Keratinocyte (primary cell): ENCODE data around the gene PHF23. TPM values are rescaled to one million over a fixed set of nuclear protein-coding genes. Genes with fewer than 3 reads are reported as not detected.
A peak's percentile ranks its signal among the peaks of the same experiment; 100 is the strongest.

Experiments used
- DNase-seq: peaks from one replicate; pipeline ENCODE4 v3.0.0-alpha.2; 2011; ENCODE audit warnings: low read depth, missing footprints, low spot score
- FAIRE-seq: peaks from 2 replicates; lab custom pipeline; 2011; peaks lifted over from hg19 to GRCh38; lab: Jason Lieb, UNC
- H2AFZ ChIP-seq: 2 replicates; pipeline ENCODE4 v1.6.0; 2012; ENCODE audit warnings: low read length, control low read depth, inconsistent platforms; ENCODE audit not compliant: control insufficient read depth
- H3K27ac ChIP-seq: 2 replicates; pipeline ENCODE4 v1.5.1; 2011; ENCODE audit warnings: low read length; ENCODE audit not compliant: control insufficient read depth, insufficient read depth
- H3K27me3 ChIP-seq: 3 replicates; pipeline ENCODE4 v1.6.0; 2011; ENCODE audit warnings: low read length; ENCODE audit not compliant: control insufficient read depth, insufficient read depth; ENCODE audit errors: extremely low read depth
- H3K36me3 ChIP-seq, 2 experiments: 2 replicates in 1 of 2; 3 replicates in 1 of 2; pipeline ENCODE4 v1.5.1; 2011; ENCODE audit warnings: low read length in 2 of 2, mild to moderate bottlenecking in 1 of 2; ENCODE audit not compliant: control insufficient read depth in 2 of 2, insufficient read depth in 2 of 2; ENCODE audit errors: extremely low read depth in 1 of 2
- H3K4me1 ChIP-seq: 3 replicates; pipeline ENCODE4 v1.5.1; 2011; ENCODE audit warnings: low read length; ENCODE audit not compliant: control insufficient read depth, insufficient read depth; ENCODE audit errors: extremely low read depth
- H3K4me2 ChIP-seq: 3 replicates; pipeline ENCODE4 v1.6.0; 2011; ENCODE audit warnings: low read depth, low read length; ENCODE audit not compliant: control insufficient read depth, insufficient read depth; ENCODE audit errors: extremely low read depth
- H3K4me3 ChIP-seq, 3 experiments: fragments of 200-600 bp in 1 of 3; sonication (generic) in 1 of 3; 2 replicates in 2 of 3; 3 replicates in 1 of 3; pipeline ENCODE4 v1.5.1; 2011 to 2016; ENCODE audit warnings: low read length in 3 of 3, mild to moderate bottlenecking in 3 of 3, control low read depth in 2 of 3, inconsistent platforms in 1 of 3, low read depth in 1 of 3, mixed read lengths in 1 of 3, mixed run types in 1 of 3, moderate library complexity in 1 of 3; ENCODE audit not compliant: control insufficient read depth in 2 of 3, insufficient read depth in 2 of 3; ENCODE audit errors: extremely low read depth in 1 of 3
- H3K79me2 ChIP-seq: 2 replicates; pipeline ENCODE4 v1.6.0; 2012; ENCODE audit warnings: low read length; ENCODE audit not compliant: control insufficient read depth, insufficient read depth
- H3K9ac ChIP-seq: 3 replicates; pipeline ENCODE4 v1.6.0; 2011; ENCODE audit warnings: low read length; ENCODE audit not compliant: control insufficient read depth, insufficient read depth; ENCODE audit errors: extremely low read depth
- H3K9me1 ChIP-seq: 3 replicates; pipeline ENCODE4 v1.6.0; 2011; ENCODE audit warnings: low read length; ENCODE audit not compliant: control insufficient read depth, insufficient read depth; ENCODE audit errors: extremely low read depth
- H3K9me3 ChIP-seq: 2 replicates; pipeline ENCODE4 v1.5.1; 2012; ENCODE audit warnings: low read depth, low read length; ENCODE audit not compliant: control insufficient read depth
- H4K20me1 ChIP-seq: 3 replicates; pipeline ENCODE4 v1.6.0; 2011; ENCODE audit warnings: low read length; ENCODE audit not compliant: control insufficient read depth, insufficient read depth; ENCODE audit errors: extremely low read depth
- EZH2 ChIP-seq: IDR thresholded peaks from one replicate; pipeline ENCODE4 v1.6.1; 2012; ENCODE audit warnings: inconsistent platforms, mild to moderate bottlenecking, low read length, moderate library complexity
- dilution Hi-C: fragments of 300-500 bp; cut with MboI; formaldehyde crosslinking; loops from one replicate; pipeline ENCODE4 v1.7.0; 2020; ENCODE audit warnings: low sequenced_read_pairs; ENCODE audit not compliant: extremely low pct_ligation_motif_present
- polyA plus RNA-seq, 5 experiments: library from polyadenylated mRNA; depleted of rRNA in 3 of 5; stranded (reverse) in 3 of 5; stranded (forward) in 1 of 5; unstranded in 1 of 5; fragments of >200 nt; gene quantifications; 1 replicate in 1 of 5; 2 replicates in 3 of 5; 3 replicates in 1 of 5; pipeline versions ENCODE4 v1.2.1 to v1.2.3, GENCODE V29; 2011 to 2012; ENCODE audit warnings: missing spikeins in 2 of 5, low read depth in 1 of 5, low replicate concordance in 1 of 5
- TF ChIP-seq, protein P1 (sequence below), 3 experiments: IDR thresholded peaks in 1 of 3; conservative IDR thresholded peaks in 1 of 3; optimal IDR thresholded peaks in 1 of 3; 2 replicates in 2 of 3; 3 replicates in 1 of 3; pipeline versions ENCODE3 to v1.5.1; 2011; ENCODE audit warnings: low read length in 3 of 3, mild to moderate bottlenecking in 3 of 3, moderate library complexity in 2 of 3, control low read depth in 1 of 3, inconsistent platforms in 1 of 3; ENCODE audit not compliant: insufficient read depth in 2 of 3; ENCODE audit errors: extremely low read depth in 1 of 3

Gene PHF23
- polyA plus RNA-seq, 1 donor (not counting 4 experiments of a cell fraction or from before 2014, with no cell fraction given) = 52.8 TPM

GRCh38 chr17:7228920-7229319 is 10.3 kb downstream of the PHF23 start:
- H3K4me1 ChIP-seq = peaks cover 28% of the 10 kb centered on the region
- no peak overlapping the region for H3K4me3 ChIP-seq
- H3K79me2 ChIP-seq = peaks cover 37% of the 10 kb centered on the region
- H4K20me1 ChIP-seq = peaks cover 3% of the 10 kb centered on the region
- H3K9me1 ChIP-seq = peaks cover 2% of the 10 kb centered on the region
- TF ChIP-seq EZH2 = no peak
- TF ChIP-seq, protein P1, sequence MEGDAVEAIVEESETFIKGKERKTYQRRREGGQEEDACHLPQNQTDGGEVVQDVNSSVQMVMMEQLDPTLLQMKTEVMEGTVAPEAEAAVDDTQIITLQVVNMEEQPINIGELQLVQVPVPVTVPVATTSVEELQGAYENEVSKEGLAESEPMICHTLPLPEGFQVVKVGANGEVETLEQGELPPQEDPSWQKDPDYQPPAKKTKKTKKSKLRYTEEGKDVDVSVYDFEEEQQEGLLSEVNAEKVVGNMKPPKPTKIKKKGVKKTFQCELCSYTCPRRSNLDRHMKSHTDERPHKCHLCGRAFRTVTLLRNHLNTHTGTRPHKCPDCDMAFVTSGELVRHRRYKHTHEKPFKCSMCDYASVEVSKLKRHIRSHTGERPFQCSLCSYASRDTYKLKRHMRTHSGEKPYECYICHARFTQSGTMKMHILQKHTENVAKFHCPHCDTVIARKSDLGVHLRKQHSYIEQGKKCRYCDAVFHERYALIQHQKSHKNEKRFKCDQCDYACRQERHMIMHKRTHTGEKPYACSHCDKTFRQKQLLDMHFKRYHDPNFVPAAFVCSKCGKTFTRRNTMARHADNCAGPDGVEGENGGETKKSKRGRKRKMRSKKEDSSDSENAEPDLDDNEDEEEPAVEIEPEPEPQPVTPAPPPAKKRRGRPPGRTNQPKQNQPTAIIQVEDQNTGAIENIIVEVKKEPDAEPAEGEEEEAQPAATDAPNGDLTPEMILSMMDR (optimal IDR thresholded peaks at IDR 0.05 in 1 of 3, IDR thresholded peaks at IDR 0.05 in 1 of 3, conservative IDR thresholded peaks at IDR 0.05 in 1 of 3; ENCODE audit: extremely low read depth in 1 of 3, insufficient read depth in 2 of 3, low read length in 3 of 3) = no peak
- H3K4me2 ChIP-seq = no peak overlapping the region
- H3K9ac ChIP-seq = peak overlapping the region; percentile 14
- no peak for DNase-seq
- H2AFZ ChIP-seq = no peak overlapping the region
- H3K27me3 ChIP-seq = no peaks in the 10 kb centered on the region
- H3K36me3 ChIP-seq = peaks cover 25 to 37% of the 10 kb centered on the region in 2 experiments
- dilution Hi-C loops = no loop called here
- no peak for FAIRE-seq
- no peaks in the 10 kb centered on the region for H3K9me3 ChIP-seq
- peak overlapping the region; percentile 57 for H3K27ac ChIP-seq

- Histone ChIP-seq H2AFZ (no peak overlapping the region), H3K27ac (peak overlapping the region; percentile 57), H3K4me1 (peaks cover 20% of the 10 kb centered on the region), H3K79me2 (peaks cover 22% of the 10 kb centered on the region), H3K27me3 (no peaks in the 10 kb centered on the region), H3K9me3 (no peaks in the 10 kb centered on the region), H3K4me3 (no peak overlapping the region), H3K4me2 (no peak overlapping the region), H3K9ac (no peak overlapping the region), H3K9me1 (peaks cover 2% of the 10 kb centered on the region), H4K20me1 (peaks cover 7% of the 10 kb centered on the region), H3K36me3 (peaks cover 40 to 54% of the 10 kb centered on the region in 2 experiments)
- no peak for DNase-seq
- dilution Hi-C loops = no loop called here
- TF ChIP-seq, protein P1 (optimal IDR thresholded peaks at IDR 0.05 in 1 of 3, IDR thresholded peaks at IDR 0.05 in 1 of 3, conservative IDR thresholded peaks at IDR 0.05 in 1 of 3; ENCODE audit: extremely low read depth in 1 of 3, insufficient read depth in 2 of 3, low read length in 3 of 3) = no peak
- no peak for TF ChIP-seq EZH2
- no peak for FAIRE-seq
Measured at GRCh38 chr17:7226721-7227710, 12.2 kb downstream of the PHF23 start.
